Central memory CD8-positive, alpha-beta T cell (primary cell): ENCODE results near the gene POP5.
"Not testable (repeated sequence)": the region's sequence is repeated elsewhere in the genome, so short reads cannot be mapped to it uniquely, and the experiment has no call there.

Experiments
- ATAC-seq: fragments of 150-1000 bp; cut with Tn5 transposase; replicated peaks from 2 replicates; pipeline ENCODE4 v1.10.0; 2022; ENCODE audit warnings: mild to moderate bottlenecking, moderate FRiP score, moderate number of reproducible peaks; ENCODE audit not compliant: poor library complexity, severe bottlenecking; ENCODE audit errors: extremely low read depth
- DNase-seq, 2 donors: peaks; one replicate each; pipeline ENCODE4 v3.0.0; 2021; ENCODE audit warnings: low spot score in 2 of 2
- H3K27ac Mint-ChIP-seq: one replicate; pipeline ENCODE4 v1.8.0; 2022; ENCODE audit warnings: low read depth, mild to moderate bottlenecking, moderate library complexity, mixed read lengths
- H3K27me3 Mint-ChIP-seq: one replicate; pipeline ENCODE4 v1.8.0; 2022; ENCODE audit warnings: mixed read lengths
- H3K36me3 Mint-ChIP-seq: one replicate; pipeline ENCODE4 v1.8.0; 2022; ENCODE audit warnings: mild to moderate bottlenecking, moderate library complexity, mixed read lengths; ENCODE audit not compliant: insufficient read depth
- H3K4me1 Mint-ChIP-seq: one replicate; pipeline ENCODE4 v1.8.0; 2022; ENCODE audit warnings: mixed read lengths
- H3K4me3 Mint-ChIP-seq: one replicate; pipeline ENCODE4 v1.8.0; 2022; ENCODE audit warnings: mild to moderate bottlenecking, moderate library complexity, mixed read lengths
- H3K9me3 Mint-ChIP-seq: one replicate; pipeline ENCODE4 v1.8.0; 2022; ENCODE audit warnings: mixed read lengths

Gene POP5

GRCh38 chr12:120602416-120602815 lies 21.2 kb upstream of the POP5 start:
- H3K4me1 Mint-ChIP-seq, ATAC-seq, H3K9me3 Mint-ChIP-seq, H3K36me3 Mint-ChIP-seq, DNase-seq, H3K27ac Mint-ChIP-seq, H3K4me3 Mint-ChIP-seq: not testable (repeated sequence)
- peaks cover 41% of the 10 kb centered on the region for H3K27me3 Mint-ChIP-seq

- peaks cover 2% of the 10 kb centered on the region for H3K36me3 Mint-ChIP-seq
- ATAC-seq (no peak), DNase-seq (no peak)
- H3K9me3 Mint-ChIP-seq, result no peaks in the 10 kb centered on the region
- no peaks in the 10 kb centered on the region for H3K4me1 Mint-ChIP-seq
- no peak overlapping the region for H3K4me3 Mint-ChIP-seq
- no peak overlapping the region for H3K27ac Mint-ChIP-seq
- peaks cover 59% of the 10 kb centered on the region for H3K27me3 Mint-ChIP-seq
Observed at GRCh38 chr12:120599672-120600552, 18.7 kb upstream of the POP5 start.

- peaks cover 59% of the 10 kb centered on the region for H3K27me3 Mint-ChIP-seq
- no peak for DNase-seq
- peaks cover 2% of the 10 kb centered on the region for H3K36me3 Mint-ChIP-seq
- no peak for ATAC-seq
- no peaks in the 10 kb centered on the region for H3K9me3 Mint-ChIP-seq
- no peak overlapping the region for H3K4me3 Mint-ChIP-seq
- H3K4me1 Mint-ChIP-seq, result no peaks in the 10 kb centered on the region
- no peak overlapping the region for H3K27ac Mint-ChIP-seq
Observed at GRCh38 chr12:120598674-120599463, 17.7 kb upstream of the POP5 start.

- Mint-ChIP-seq H3K27me3 (peaks cover 57% of the 10 kb centered on the region), H3K36me3 (peaks cover 2% of the 10 kb centered on the region), H3K27ac (peak overlapping the region; percentile 65), H3K4me3 (no peak overlapping the region), H3K9me3 (no peaks in the 10 kb centered on the region), H3K4me1 (no peaks in the 10 kb centered on the region)
- ATAC-seq (no peak), DNase-seq (no peak)
Observed at GRCh38 chr12:120597861-120598260, 16.7 kb upstream of the POP5 start.

- ATAC-seq (no peak), DNase-seq (no peak)
- peaks cover 2% of the 10 kb centered on the region for H3K36me3 Mint-ChIP-seq
- H3K4me1 Mint-ChIP-seq, result no peaks in the 10 kb centered on the region
- no peaks in the 10 kb centered on the region for H3K9me3 Mint-ChIP-seq
- H3K27me3 Mint-ChIP-seq, result peaks cover 48% of the 10 kb centered on the region
- H3K27ac Mint-ChIP-seq, result no peak overlapping the region
- no peak overlapping the region for H3K4me3 Mint-ChIP-seq
Observed at GRCh38 chr12:120596901-120597300, 15.7 kb upstream of the POP5 start.

GRCh38 chr12:120592121-120593049 lies 11.2 kb upstream of the POP5 start:
- no peak overlapping the region for H3K4me3 Mint-ChIP-seq
- H3K9me3 Mint-ChIP-seq, result no peaks in the 10 kb centered on the region
- peaks cover 17% of the 10 kb centered on the region for H3K27me3 Mint-ChIP-seq
- H3K4me1 Mint-ChIP-seq, result no peaks in the 10 kb centered on the region
- H3K27ac Mint-ChIP-seq, result no peak overlapping the region
- H3K36me3 Mint-ChIP-seq, result peaks cover 2% of the 10 kb centered on the region
- ATAC-seq, result no peak
- DNase-seq, result no peak

GRCh38 chr12:120590741-120591407 lies 9.7 kb upstream of the POP5 start:
- H3K4me3 Mint-ChIP-seq, result no peak overlapping the region
- ATAC-seq, result no peak
- peaks cover 6% of the 10 kb centered on the region for H3K27me3 Mint-ChIP-seq
- H3K9me3 Mint-ChIP-seq, result no peaks in the 10 kb centered on the region
- no peak for DNase-seq
- H3K36me3 Mint-ChIP-seq, result peaks cover 2% of the 10 kb centered on the region
- no peaks in the 10 kb centered on the region for H3K4me1 Mint-ChIP-seq
- peak overlapping the region; percentile 39 for H3K27ac Mint-ChIP-seq

- Mint-ChIP-seq H3K4me1 (no peaks in the 10 kb centered on the region), H3K4me3 (no peak overlapping the region), H3K27ac (no peak overlapping the region), H3K27me3 (no peaks in the 10 kb centered on the region), H3K9me3 (no peaks in the 10 kb centered on the region), H3K36me3 (peaks cover 2% of the 10 kb centered on the region)
- DNase-seq (no peak), ATAC-seq (no peak)
Observed at GRCh38 chr12:120588948-120589930, 8.0 kb upstream of the POP5 start.

GRCh38 chr12:120588371-120588770 lies 7.2 kb upstream of the POP5 start:
- Mint-ChIP-seq H3K36me3 (peaks cover 4% of the 10 kb centered on the region), H3K9me3 (no peaks in the 10 kb centered on the region), H3K27me3 (no peaks in the 10 kb centered on the region), H3K4me1 (peaks cover 4% of the 10 kb centered on the region), H3K4me3 (no peak overlapping the region), H3K27ac (no peak overlapping the region)
- no peak for ATAC-seq
- no peak for DNase-seq

- no peak for DNase-seq
- H3K27ac Mint-ChIP-seq, result no peak overlapping the region
- no peaks in the 10 kb centered on the region for H3K9me3 Mint-ChIP-seq
- H3K27me3 Mint-ChIP-seq, result no peaks in the 10 kb centered on the region
- H3K36me3 Mint-ChIP-seq, result peaks cover 5% of the 10 kb centered on the region
- H3K4me1 Mint-ChIP-seq, result peaks cover 11% of the 10 kb centered on the region
- ATAC-seq, result no peak
- H3K4me3 Mint-ChIP-seq, result no peak overlapping the region
Observed at GRCh38 chr12:120586860-120587259, 5.7 kb upstream of the POP5 start.

- no peak for ATAC-seq
- Mint-ChIP-seq H3K4me3 (no peak overlapping the region), H3K4me1 (peaks cover 15% of the 10 kb centered on the region), H3K36me3 (peaks cover 12% of the 10 kb centered on the region), H3K27me3 (no peaks in the 10 kb centered on the region), H3K27ac (no peak overlapping the region), H3K9me3 (no peaks in the 10 kb centered on the region)
- DNase-seq, result no peak
Observed at GRCh38 chr12:120586206-120586605, 5.0 kb upstream of the POP5 start.
